ENCODE measurements around the gene PRKAG2. TPM values are rescaled to one million over a fixed set of nuclear protein-coding genes. Genes with fewer than 3 reads are reported as not detected.

The PRKAG2 gene
- polyA plus RNA-seq, 2 donors = 9.0 to 11.2 TPM

GRCh38 chr7:151508991-151509390 lies 367.9 kb downstream of the PRKAG2 start:
- Histone ChIP-seq H3K36me3 (ENCODE audit: control insufficient read depth in 2 of 2, insufficient read depth in 2 of 2, low read length in 1 of 2) (no peaks in the 10 kb centered on the region), H3K4me1 (ENCODE audit: control insufficient read depth in 2 of 2, insufficient read depth in 2 of 2, low read length in 1 of 2) (peaks cover 5 to 8% of the 10 kb centered on the region in 2 donors), H3K27me3 (ENCODE audit: control insufficient read depth in 1 of 2, insufficient read depth in 2 of 2, low read length in 2 of 2) (no peaks in the 10 kb centered on the region), H3K4me3 (ENCODE audit: low read depth in 1 of 2, low read length in 2 of 2) (no peak overlapping the region), H3K9me3 (ENCODE audit: control insufficient read depth in 2 of 2, insufficient read depth in 1 of 2, low read depth in 1 of 2, low read length in 1 of 2) (no peaks in the 10 kb centered on the region), H3K27ac (ENCODE audit: low read depth in 2 of 2, low read length in 1 of 2) (no peak overlapping the region)
- WGBS, 2 donors = 84 to 92% methylated on average over 6 of the region's 6 CpGs

- 73 to 75% methylated on average over 2 of the region's 2 CpGs for WGBS, 2 donors
- H3K36me3 ChIP-seq (ENCODE audit: control insufficient read depth in 2 of 2, insufficient read depth in 2 of 2, low read length in 1 of 2) = no peaks in the 10 kb centered on the region
- no peaks in the 10 kb centered on the region for H3K9me3 ChIP-seq (ENCODE audit: control insufficient read depth in 2 of 2, insufficient read depth in 1 of 2, low read depth in 1 of 2, low read length in 1 of 2)
- H3K4me1 ChIP-seq (ENCODE audit: control insufficient read depth in 2 of 2, insufficient read depth in 2 of 2, low read length in 1 of 2) = peaks cover 5 to 8% of the 10 kb centered on the region in 2 donors
- no peak overlapping the region for H3K27ac ChIP-seq (ENCODE audit: low read depth in 2 of 2, low read length in 1 of 2)
- no peaks in the 10 kb centered on the region for H3K27me3 ChIP-seq (ENCODE audit: control insufficient read depth in 1 of 2, insufficient read depth in 2 of 2, low read length in 2 of 2)
- no peak overlapping the region for H3K4me3 ChIP-seq (ENCODE audit: low read depth in 1 of 2, low read length in 2 of 2)
Observed at GRCh38 chr7:151507806-151508205, 369.1 kb downstream of the PRKAG2 start.

- H3K9me3 ChIP-seq (ENCODE audit: control insufficient read depth in 2 of 2, insufficient read depth in 1 of 2, low read depth in 1 of 2, low read length in 1 of 2) = no peaks in the 10 kb centered on the region
- no peak overlapping the region for H3K4me3 ChIP-seq (ENCODE audit: low read depth in 1 of 2, low read length in 2 of 2)
- peaks cover 2 to 6% of the 10 kb centered on the region in 2 donors for H3K4me1 ChIP-seq (ENCODE audit: control insufficient read depth in 2 of 2, insufficient read depth in 2 of 2, low read length in 1 of 2)
- H3K36me3 ChIP-seq (ENCODE audit: control insufficient read depth in 2 of 2, insufficient read depth in 2 of 2, low read length in 1 of 2) = no peaks in the 10 kb centered on the region
- peak overlapping the region; percentile 0 to 48 for H3K27ac ChIP-seq (ENCODE audit: low read depth in 2 of 2, low read length in 1 of 2)
- 44 to 49% methylated on average over 5 of the region's 5 CpGs for WGBS, 2 donors
- no peaks in the 10 kb centered on the region for H3K27me3 ChIP-seq (ENCODE audit: control insufficient read depth in 1 of 2, insufficient read depth in 2 of 2, low read length in 2 of 2)
Observed at GRCh38 chr7:151506901-151507382, 370.0 kb downstream of the PRKAG2 start.

Other genes with a start within 250 kb of the PRKAG2 start
- not detected for gene GALNTL5, start 79.3 kb upstream of the PRKAG2 start, polyA plus RNA-seq
- 10 to 100 TPM; 14.1 to 17.7 TPM for gene GALNT11, start 148.6 kb upstream of the PRKAG2 start, polyA plus RNA-seq